Tibial artery (tissue), 4 donors: ENCODE measurements around the gene IMPG2.
A peak's percentile ranks its signal among the peaks of the same experiment; 100 is the strongest.

ENCODE experiments used
- DNase-seq, 2 donors: peaks; one replicate each; pipeline ENCODE4 v3.0.0-alpha.2; 2019
- H3K27ac ChIP-seq, 2 donors: fragments of 200-600 bp; sonication (generic) in 1 of 2; 1 replicate in 1 of 2; 2 replicates in 1 of 2; pipeline ENCODE4 v1.5.1; 2018 to 2019; ENCODE audit warnings: mild to moderate bottlenecking in 1 of 2
- H3K27me3 ChIP-seq, 2 donors: fragments of 200-600 bp; sonication (generic) in 1 of 2; one replicate each; pipeline versions ENCODE4 v1.5.1 to v1.6.0; 2016 to 2019
- H3K36me3 ChIP-seq, 3 donors: fragments of 200-600 bp; sonication (generic) in 2 of 3; one replicate each; pipeline ENCODE4 v1.5.1; 2016 to 2019; ENCODE audit warnings: mild to moderate bottlenecking in 2 of 3
- H3K4me1 ChIP-seq, 4 donors: fragments of 200-600 bp; sonication (generic) in 2 of 4; 1 replicate in 3 of 4; 2 replicates in 1 of 4; pipeline ENCODE4 v1.5.1; 2016 to 2019
- H3K4me3 ChIP-seq, 2 donors: fragments of 200-600 bp; sonication (generic) in 1 of 2; 1 replicate in 1 of 2; 2 replicates in 1 of 2; pipeline ENCODE4 v1.5.1; 2018 to 2019; ENCODE audit warnings: mild to moderate bottlenecking in 2 of 2
- H3K9me3 ChIP-seq, 3 donors: fragments of 200-600 bp; sonication (generic) in 1 of 3; one replicate each; pipeline ENCODE4 v1.5.1; 2016 to 2019
- intact Hi-C: fragments of 100-400 bp; cut with DNase I; formaldehyde crosslinking; loops from one replicate; pipeline ENCODE4 v1.15.0; 2023; ENCODE audit warnings: low total_unique reads
- TF ChIP-seq, protein P1 (sequence below), 2 experiments: fragments of 200-600 bp in 1 of 2; fragments of 450-650 bp in 1 of 2; IDR thresholded peaks; one replicate each; pipeline ENCODE4 v1.5.1; 2017 to 2019; ENCODE audit warnings: antibody characterized with exemption in 2 of 2, mild to moderate bottlenecking in 1 of 2, moderate library complexity in 1 of 2

IMPG2 gene

DNA sequence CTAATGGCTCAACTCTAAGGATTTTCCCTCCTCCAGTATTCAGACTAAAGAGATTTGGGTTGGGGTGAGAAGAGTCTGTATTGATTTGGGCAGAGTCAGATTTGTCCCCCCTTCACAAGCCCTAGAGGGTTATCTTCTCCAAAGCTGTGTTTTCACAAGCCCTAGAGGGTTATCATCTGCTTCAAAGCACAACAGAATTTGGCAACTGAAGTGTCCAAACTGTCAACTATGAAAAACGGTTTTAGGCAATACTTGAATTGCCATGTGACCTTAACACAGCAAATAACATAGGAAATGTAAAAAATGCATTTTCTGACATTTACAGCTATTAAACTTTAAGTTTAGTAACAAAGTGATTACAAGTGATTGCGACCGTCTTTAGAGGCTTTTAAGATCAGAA lies 119.9 kb downstream of the IMPG2 start:
- Histone ChIP-seq H3K4me3 (no peak overlapping the region), H3K27ac (no peak overlapping the region), H3K36me3 (no peaks in the 10 kb centered on the region), H3K9me3 (no peaks in the 10 kb centered on the region), H3K4me1 (peaks cover 0 to 34% (median 7%) of the 10 kb centered on the region in 4 donors), H3K27me3 (no peaks in the 10 kb centered on the region)
- no peak for DNase-seq
- TF ChIP-seq, protein P1, sequence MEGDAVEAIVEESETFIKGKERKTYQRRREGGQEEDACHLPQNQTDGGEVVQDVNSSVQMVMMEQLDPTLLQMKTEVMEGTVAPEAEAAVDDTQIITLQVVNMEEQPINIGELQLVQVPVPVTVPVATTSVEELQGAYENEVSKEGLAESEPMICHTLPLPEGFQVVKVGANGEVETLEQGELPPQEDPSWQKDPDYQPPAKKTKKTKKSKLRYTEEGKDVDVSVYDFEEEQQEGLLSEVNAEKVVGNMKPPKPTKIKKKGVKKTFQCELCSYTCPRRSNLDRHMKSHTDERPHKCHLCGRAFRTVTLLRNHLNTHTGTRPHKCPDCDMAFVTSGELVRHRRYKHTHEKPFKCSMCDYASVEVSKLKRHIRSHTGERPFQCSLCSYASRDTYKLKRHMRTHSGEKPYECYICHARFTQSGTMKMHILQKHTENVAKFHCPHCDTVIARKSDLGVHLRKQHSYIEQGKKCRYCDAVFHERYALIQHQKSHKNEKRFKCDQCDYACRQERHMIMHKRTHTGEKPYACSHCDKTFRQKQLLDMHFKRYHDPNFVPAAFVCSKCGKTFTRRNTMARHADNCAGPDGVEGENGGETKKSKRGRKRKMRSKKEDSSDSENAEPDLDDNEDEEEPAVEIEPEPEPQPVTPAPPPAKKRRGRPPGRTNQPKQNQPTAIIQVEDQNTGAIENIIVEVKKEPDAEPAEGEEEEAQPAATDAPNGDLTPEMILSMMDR (IDR thresholded peaks at IDR 0.05): no peak
- intact Hi-C loops: no loop called here

DNA sequence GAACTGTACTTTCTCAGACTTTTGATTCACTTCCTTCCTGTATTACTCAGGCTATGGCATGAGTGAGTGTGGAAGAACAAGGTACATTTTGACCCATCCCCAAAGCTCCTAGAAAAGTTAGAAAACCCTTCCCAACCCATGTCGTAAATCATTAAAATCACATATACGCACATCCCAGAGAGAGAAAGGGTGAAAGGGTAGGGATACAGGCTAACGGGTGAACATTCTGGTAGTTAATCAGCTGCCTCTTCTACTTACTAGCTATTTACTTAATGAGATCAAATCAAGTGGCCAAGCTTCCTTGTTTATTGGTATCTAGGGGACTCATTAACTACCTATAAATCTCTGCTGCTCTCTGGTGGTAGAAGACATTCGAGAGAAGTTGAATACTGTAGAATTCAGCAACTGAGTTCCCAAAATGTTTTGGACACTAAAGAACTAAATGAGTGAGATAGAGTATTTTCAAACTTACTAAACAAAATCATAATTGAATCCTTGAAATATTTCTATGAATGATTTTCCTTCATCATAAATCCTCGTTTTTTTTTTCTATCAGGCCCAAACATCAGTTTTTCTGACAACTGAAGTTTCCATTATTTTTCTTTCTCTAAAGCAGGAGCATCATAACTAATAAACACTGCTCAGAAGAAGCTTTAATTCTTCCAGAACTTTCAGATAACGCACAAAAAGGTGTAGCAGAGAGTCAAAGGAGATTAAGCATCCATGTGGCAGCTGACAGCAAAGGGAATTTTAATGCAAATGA lies 124.2 kb downstream of the IMPG2 start:
- Histone ChIP-seq H3K4me3 (no peak overlapping the region), H3K36me3 (no peaks in the 10 kb centered on the region), H3K9me3 (no peaks in the 10 kb centered on the region), H3K27me3 (no peaks in the 10 kb centered on the region), H3K4me1 (peaks cover 0 to 21% (median 6%) of the 10 kb centered on the region in 4 donors), H3K27ac (peak overlapping the region in 1 of 2 donors; percentile 2)
- intact Hi-C loops: no loop called here
- DNase-seq: no peak
- TF ChIP-seq, protein P1 (IDR thresholded peaks at IDR 0.05): peak; percentile 71 to 76

DNA sequence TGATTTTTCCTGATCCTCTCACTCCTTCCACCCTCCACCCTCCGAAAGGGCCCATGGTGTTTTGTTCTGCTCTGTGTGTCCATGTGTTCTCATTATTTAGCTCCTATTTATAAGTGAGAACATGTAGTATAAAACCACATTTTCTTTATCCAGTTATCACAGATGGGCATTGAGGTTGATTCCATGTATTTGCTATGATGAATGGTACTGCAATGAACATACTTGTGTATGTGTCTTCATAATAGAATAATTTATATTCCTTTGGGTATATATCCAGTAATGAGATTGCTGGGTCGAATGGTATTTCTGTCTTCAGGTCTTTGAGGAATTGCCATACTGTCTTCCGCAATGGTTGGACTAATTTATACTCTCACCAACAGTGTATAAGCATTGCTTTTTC lies 126.0 kb downstream of the IMPG2 start:
- DNase-seq: no peak
- no peaks in the 10 kb centered on the region for H3K36me3 ChIP-seq
- peaks cover 0 to 7% (median 2%) of the 10 kb centered on the region in 4 donors for H3K4me1 ChIP-seq
- intact Hi-C loops: loop anchor here (5.0 kb wide), 1 partner anchor 302 kb away; no protein-coding TSS in a partner anchor
- H3K27ac ChIP-seq: no peak overlapping the region
- TF ChIP-seq, protein P1 (IDR thresholded peaks at IDR 0.05): no peak
- H3K9me3 ChIP-seq: no peaks in the 10 kb centered on the region
- H3K27me3 ChIP-seq: no peaks in the 10 kb centered on the region
- H3K4me3 ChIP-seq: no peak overlapping the region

DNA sequence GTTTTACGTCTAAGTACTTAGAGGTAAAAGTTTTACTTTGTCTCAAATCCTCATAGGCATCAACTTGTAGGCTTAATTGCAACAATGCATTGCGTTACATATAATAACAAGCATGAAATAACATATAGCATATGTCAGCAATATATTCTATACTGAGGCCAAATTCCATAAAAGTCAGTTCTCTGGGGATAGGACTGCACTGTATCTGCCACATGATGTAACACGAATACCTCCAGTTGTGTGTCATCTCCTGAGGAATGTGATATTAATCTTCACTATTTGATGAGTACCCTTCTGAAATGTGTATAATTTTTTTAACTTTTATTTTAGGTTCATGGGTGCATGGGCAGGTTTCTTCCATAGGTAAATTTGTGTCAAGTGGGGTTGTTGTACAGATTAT lies 126.4 kb downstream of the IMPG2 start:
- peaks cover 0 to 2% (median 0%) of the 10 kb centered on the region in 3 donors for H3K9me3 ChIP-seq
- peaks cover 0 to 7% (median 2%) of the 10 kb centered on the region in 4 donors for H3K4me1 ChIP-seq
- no peak overlapping the region for H3K4me3 ChIP-seq
- TF ChIP-seq, protein P1 (IDR thresholded peaks at IDR 0.05): no peak
- no peak overlapping the region for H3K27ac ChIP-seq
- DNase-seq: no peak
- intact Hi-C loops: loop anchor here (5.0 kb wide), 1 partner anchor 302 kb away; no protein-coding TSS in a partner anchor
- no peaks in the 10 kb centered on the region for H3K27me3 ChIP-seq
- H3K36me3 ChIP-seq: no peaks in the 10 kb centered on the region

DNA sequence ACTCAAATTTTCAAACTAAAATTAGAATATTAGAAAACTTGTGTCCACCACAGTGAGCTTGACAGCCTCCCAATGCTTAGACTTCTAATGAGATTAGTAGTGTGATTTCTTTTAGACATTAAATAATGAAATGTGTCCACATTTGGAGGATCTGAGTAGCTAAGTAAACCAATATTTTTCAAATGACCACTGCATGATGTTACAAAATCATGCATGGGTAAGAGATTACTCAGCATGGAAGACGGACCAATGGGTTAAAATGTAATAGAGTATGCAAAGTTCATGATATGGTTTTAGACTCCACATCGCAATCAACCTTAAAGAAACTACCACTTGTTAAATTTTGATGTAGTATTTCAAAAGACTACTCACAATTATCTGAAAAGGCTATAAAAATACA lies 130.6 kb downstream of the IMPG2 start:
- Histone ChIP-seq H3K4me1 (no peaks in the 10 kb centered on the region), H3K4me3 (no peak overlapping the region), H3K27me3 (no peaks in the 10 kb centered on the region), H3K27ac (no peak overlapping the region), H3K36me3 (no peaks in the 10 kb centered on the region), H3K9me3 (peaks cover 0 to 5% (median 0%) of the 10 kb centered on the region in 3 donors)
- no peak for DNase-seq
- TF ChIP-seq, protein P1 (IDR thresholded peaks at IDR 0.05): no peak
- intact Hi-C loops: loop anchor here (5.0 kb wide), 1 partner anchor 297 kb away; no protein-coding TSS in a partner anchor
